ENCODE measurements around the gene CSNK1A1L.

GRCh38 chr13:37107868-37108267 lies 2.4 kb upstream of the CSNK1A1L start:
- TF ChIP-seq CTCF (IDR thresholded peaks at IDR 0.05 in 8 of 11, conservative IDR thresholded peaks at IDR 0.05 in 3 of 11) (no peak), POLR2AphosphoS5 (IDR thresholded peaks at IDR 0.05) (no peak), POLR2A (IDR thresholded peaks at IDR 0.05) (no peak)

All from spleen (tissue), 7 donors.